ENCODE data around the gene CDY2A. TPM values are rescaled to one million over a fixed set of nuclear protein-coding genes. Genes with fewer than 3 reads are reported as not detected.
"Not testable (repeated sequence)": the region's sequence is repeated elsewhere in the genome, so short reads cannot be mapped to it uniquely, and the experiment has no call there.

Gene CDY2A
- total RNA-seq = not detected

GRCh38 chrY:18025487-18025886 lies at the start of gene CDY2A:
Gene CDY2A, plus strand, starts transcription at chrY:18025787. Its CDS starts 328 bp downstream, at chrY:18026115.
- not testable (repeated sequence) for H3K36me3 ChIP-seq; H3K27ac ChIP-seq; H3K9me3 ChIP-seq; DNase-seq (ENCODE audit: low spot score in 2 of 2); H3K4me3 ChIP-seq; H3K27me3 ChIP-seq; H3K4me1 ChIP-seq
- no CpG with 5 or more reads among the region's 2 CpGs for WGBS

GRCh38 chrY:17997586-17997985 lies 28.0 kb upstream of the CDY2A start:
- not testable (repeated sequence) for H3K36me3 ChIP-seq, H3K9me3 ChIP-seq

GRCh38 chrY:17998266-17998665 lies 27.3 kb upstream of the CDY2A start:
- not testable (repeated sequence) for H3K36me3 ChIP-seq; DNase-seq (ENCODE audit: low spot score in 2 of 2); H3K4me3 ChIP-seq; H3K27ac ChIP-seq; H3K4me1 ChIP-seq; H3K9me3 ChIP-seq; H3K27me3 ChIP-seq
- WGBS = no CpG with 5 or more reads among the region's 2 CpGs

More at GRCh38 chrY:17997586-17997985, 28.0 kb upstream of the CDY2A start:
- not testable (repeated sequence) for H3K4me3 ChIP-seq; DNase-seq (ENCODE audit: low spot score in 2 of 2); H3K27ac ChIP-seq; H3K27me3 ChIP-seq; H3K4me1 ChIP-seq
- whole genome bisulfite sequencing = no CpG with 5 or more reads among the region's 3 CpGs

DNA sequence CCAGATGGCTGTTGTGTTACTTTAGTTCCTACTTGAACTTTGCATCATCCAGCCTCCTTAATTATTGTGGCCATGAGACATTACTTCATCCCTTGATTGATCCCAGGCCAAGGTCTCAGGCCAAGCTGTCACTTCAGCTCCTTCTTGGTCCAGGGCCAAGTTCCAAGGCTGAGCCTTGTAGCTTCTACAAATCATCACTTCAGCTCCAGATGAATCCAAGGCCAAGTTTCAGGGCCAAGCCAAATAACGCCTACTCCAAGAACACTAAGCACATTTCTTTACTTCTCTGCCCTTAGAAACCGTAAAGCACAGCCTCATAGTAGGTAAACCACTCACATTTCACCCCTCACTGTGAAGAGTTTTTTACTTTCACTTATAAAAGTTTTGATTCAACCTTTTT lies 1.7 kb upstream of the CDY2A start:
- no CpG with 5 or more reads among the region's 2 CpGs for WGBS

DNA sequence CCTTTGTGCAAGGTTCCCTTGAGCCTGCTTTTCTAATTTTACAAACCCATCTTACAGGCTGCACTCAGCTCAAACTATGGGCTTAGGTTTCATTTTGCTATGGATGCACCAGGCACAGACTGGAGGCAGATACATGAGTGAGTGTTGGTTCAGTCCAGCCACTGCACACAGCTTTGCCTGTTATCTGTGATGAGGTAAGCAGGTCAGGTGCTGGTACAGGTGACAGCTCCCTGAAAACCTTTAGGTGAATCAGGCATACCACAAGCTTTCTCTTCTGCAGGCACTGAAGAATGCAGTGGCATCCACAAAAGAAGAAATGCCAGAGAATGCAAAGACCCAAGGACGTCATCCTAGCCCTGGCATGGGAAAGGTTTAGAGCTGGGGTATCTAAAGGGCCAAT lies 3.3 kb downstream of the CDY2A start:
- H3K4me1 ChIP-seq; H3K27ac ChIP-seq; DNase-seq (ENCODE audit: low spot score in 2 of 2); H3K9me3 ChIP-seq; H3K4me3 ChIP-seq; H3K36me3 ChIP-seq; H3K27me3 ChIP-seq: not testable (repeated sequence)
- WGBS = no CpG with 5 or more reads among the region's 1 CpG

More for the DNA sequence above, 1.7 kb upstream of the CDY2A start:
- H3K4me3 ChIP-seq; H3K9me3 ChIP-seq; DNase-seq (ENCODE audit: low spot score in 2 of 2); H3K27ac ChIP-seq; H3K4me1 ChIP-seq; H3K27me3 ChIP-seq; H3K36me3 ChIP-seq: not testable (repeated sequence)

- H3K4me3 ChIP-seq; H3K27me3 ChIP-seq; H3K4me1 ChIP-seq; H3K9me3 ChIP-seq; DNase-seq (ENCODE audit: low spot score in 2 of 2); H3K27ac ChIP-seq; H3K36me3 ChIP-seq: not testable (repeated sequence)
- WGBS = no CpG with 5 or more reads among the region's 3 CpGs
Measured at GRCh38 chrY:18030178-18030577, 4.6 kb downstream of the CDY2A start.

GRCh38 chrY:18034100-18034814 lies 8.7 kb downstream of the CDY2A start:
- not testable (repeated sequence) for H3K4me1 ChIP-seq; H3K27ac ChIP-seq; H3K9me3 ChIP-seq; H3K36me3 ChIP-seq; DNase-seq (ENCODE audit: low spot score in 2 of 2); H3K27me3 ChIP-seq; H3K4me3 ChIP-seq
- WGBS = no CpG with 5 or more reads among the region's 3 CpGs

DNA sequence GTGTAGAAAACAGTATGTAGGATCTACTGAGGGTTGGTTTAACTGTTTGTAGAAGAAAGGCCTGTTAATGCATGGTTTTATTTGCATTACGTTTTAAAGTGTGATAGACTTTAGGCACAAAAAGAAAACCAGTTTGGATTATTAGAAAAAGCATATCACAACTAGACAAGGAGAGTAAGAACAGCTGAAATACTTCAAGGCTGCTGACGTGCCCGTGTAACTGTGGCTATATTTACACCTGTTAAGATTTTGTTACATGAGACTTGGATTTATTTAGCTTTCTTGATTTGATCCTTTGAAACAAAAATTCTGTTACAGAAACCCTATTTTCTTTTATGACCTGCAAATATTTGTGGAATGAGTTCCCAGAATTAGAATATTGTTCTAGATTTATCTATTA lies 9.3 kb downstream of the CDY2A start:
- not testable (repeated sequence) for H3K9me3 ChIP-seq; DNase-seq (ENCODE audit: low spot score in 2 of 2); H3K36me3 ChIP-seq; H3K4me1 ChIP-seq; H3K27me3 ChIP-seq; H3K27ac ChIP-seq; H3K4me3 ChIP-seq
- WGBS = no CpG with 5 or more reads among the region's 3 CpGs

- H3K4me3 ChIP-seq; H3K9me3 ChIP-seq; H3K27ac ChIP-seq; H3K4me1 ChIP-seq; H3K36me3 ChIP-seq; H3K27me3 ChIP-seq; DNase-seq (ENCODE audit: low spot score in 2 of 2): not testable (repeated sequence)
- WGBS = no CpG with 5 or more reads among the region's 3 CpGs
Measured at GRCh38 chrY:18044990-18045389, 19.4 kb downstream of the CDY2A start.

GRCh38 chrY:18048149-18049040 lies 22.8 kb downstream of the CDY2A start:
- H3K9me3 ChIP-seq; H3K36me3 ChIP-seq; DNase-seq (ENCODE audit: low spot score in 2 of 2); H3K4me1 ChIP-seq; H3K27me3 ChIP-seq; H3K27ac ChIP-seq; H3K4me3 ChIP-seq: not testable (repeated sequence)
- no CpG with 5 or more reads among the region's 10 CpGs for WGBS

GRCh38 chrY:18049061-18049460 lies 23.5 kb downstream of the CDY2A start:
- no CpG with 5 or more reads among the region's 4 CpGs for WGBS
- H3K36me3 ChIP-seq; H3K4me1 ChIP-seq; H3K4me3 ChIP-seq; H3K27me3 ChIP-seq; H3K27ac ChIP-seq; H3K9me3 ChIP-seq; DNase-seq (ENCODE audit: low spot score in 2 of 2): not testable (repeated sequence)

DNA sequence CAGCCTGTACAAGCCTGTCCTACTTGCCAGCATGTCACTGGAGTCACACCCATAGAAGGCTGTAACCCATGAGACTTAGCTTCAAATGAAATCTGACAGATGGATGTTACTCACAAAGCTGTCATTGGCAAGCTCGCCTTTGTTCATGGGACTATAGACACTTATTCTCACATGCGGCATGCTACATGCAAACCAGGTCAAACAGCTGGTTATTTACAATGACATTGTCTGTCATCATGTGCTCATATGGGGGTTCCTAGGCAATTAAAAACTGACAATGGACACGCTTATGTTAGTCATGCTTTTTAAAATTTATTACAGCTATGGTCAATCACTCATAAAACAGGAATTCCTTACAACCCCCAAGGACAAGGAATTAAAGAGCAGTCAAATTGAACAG lies 30.9 kb downstream of the CDY2A start:
- not testable (repeated sequence) for DNase-seq (ENCODE audit: low spot score in 2 of 2); H3K4me3 ChIP-seq; H3K27ac ChIP-seq; H3K27me3 ChIP-seq; H3K9me3 ChIP-seq; H3K4me1 ChIP-seq; H3K36me3 ChIP-seq
- WGBS = no CpG with 5 or more reads among the region's 3 CpGs

- no CpG with 5 or more reads among the region's 12 CpGs for WGBS
- H3K9me3 ChIP-seq; H3K4me1 ChIP-seq; H3K27ac ChIP-seq; H3K27me3 ChIP-seq; H3K4me3 ChIP-seq; H3K36me3 ChIP-seq; DNase-seq (ENCODE audit: low spot score in 2 of 2): not testable (repeated sequence)
Measured at GRCh38 chrY:18073464-18073863, 47.9 kb downstream of the CDY2A start.
